K562 (cell line): Measurements from ENCODE around the gene FBXW9. TPM values are rescaled to one million over a fixed set of nuclear protein-coding genes. Genes with fewer than 3 reads are reported as not detected.
A peak's percentile ranks its signal among the peaks of the same experiment; 100 is the strongest.

Source experiments
- DMBX1 ChIP-seq: fragments of 250-450 bp; sonication (Bioruptor Pico); IDR thresholded peaks from 2 replicates; pipeline ENCODE4 v1.8.0; 2022; ENCODE audit warnings: inconsistent platforms, mild to moderate bottlenecking, moderate library complexity, borderline replicate concordance
- EGR1 ChIP-seq: fragments of 450-650 bp; conservative IDR thresholded peaks from 2 replicates; pipeline ENCODE4 v1.6.1; 2017; ENCODE audit warnings: mild to moderate bottlenecking
- GATA2 ChIP-seq: sonication (generic); formaldehyde crosslinking; IDR thresholded peaks from 2 replicates; pipeline ENCODE4 v1.4.0; 2020; ENCODE audit warnings: mild to moderate bottlenecking, missing genetic modification reagents
- KDM1A ChIP-seq, 2 experiments: fragments of 450-650 bp; IDR thresholded peaks; 2 replicates each; pipeline ENCODE4 v1.6.1; 2016; ENCODE audit warnings: mild to moderate bottlenecking in 2 of 2
- KDM5B ChIP-seq: fragments of 200-600 bp; sonication (generic); IDR thresholded peaks from 2 replicates; pipeline ENCODE4 v1.6.1; 2012; ENCODE audit warnings: low read depth, mild to moderate bottlenecking, moderate library complexity, low read length, control low read depth, inconsistent platforms; ENCODE audit not compliant: insufficient replicate concordance
- MAFG ChIP-seq: fragments of 450-650 bp; conservative IDR thresholded peaks from 2 replicates; pipeline ENCODE4 v1.6.1; 2016; ENCODE audit warnings: missing genetic modification characterization, missing compliant biosample characterization
- NONO ChIP-seq, 2 experiments: fragments of 200-400 bp in 1 of 2; fragments of 450-650 bp in 1 of 2; formaldehyde crosslinking in 1 of 2; IDR thresholded peaks; 2 replicates each; pipeline ENCODE4 v1.6.1; 2017; ENCODE audit warnings: low read depth in 2 of 2, mild to moderate bottlenecking in 2 of 2, moderate library complexity in 2 of 2, low read length in 1 of 2
- NR2C1 ChIP-seq, 2 experiments: fragments of 450-650 bp; IDR thresholded peaks; 2 replicates each; pipeline ENCODE4 v1.6.1; 2017; ENCODE audit warnings: mild to moderate bottlenecking in 2 of 2, antibody characterized with exemption in 1 of 2, inconsistent platforms in 1 of 2, missing compliant biosample characterization in 1 of 2, missing genetic modification characterization in 1 of 2
- PCBP1 ChIP-seq: fragments of 200-400 bp; formaldehyde crosslinking; IDR thresholded peaks from 2 replicates; pipeline ENCODE4 v1.6.1; 2018; ENCODE audit warnings: mild to moderate bottlenecking, low read depth, low read length; ENCODE audit not compliant: poor library complexity, severe bottlenecking
- ZC3H11A ChIP-seq: IDR thresholded peaks from 2 replicates; pipeline ENCODE4 v1.6.1; 2012; ENCODE audit warnings: low read depth, low read length, improper control_type of control experiment
- polyA plus RNA-seq, 8 experiments: library from polyadenylated mRNA; depleted of rRNA in 4 of 8; stranded (reverse) in 5 of 8; unstranded in 3 of 8; fragments of >200 nt; fragmentation: Nextera tagmentation in 2 of 8; fragmentation: Illumina TruSeq in 1 of 8; extraction: Ambion mirVana in 2 of 8; extraction: Trizol in 1 of 8; gene quantifications; 2 replicates each; pipeline versions ENCODE4 v1.2.1 to v1.2.3, GENCODE V29; 2011 to 2014; ENCODE audit warnings: inconsistent platforms in 1 of 8, missing spikeins in 1 of 8
- total RNA-seq, 7 experiments: library from RNA; depleted of rRNA in 6 of 7; stranded (reverse); fragments of >200 nt in 6 of 7; fragmentation: Illumina TruSeq in 2 of 7; extraction: Trizol in 2 of 7; gene quantifications; 2 replicates each; pipeline versions ENCODE4 v1.2.1 to v1.2.3, GENCODE V29; 2011 to 2021; ENCODE audit warnings: low replicate concordance in 1 of 7
- TF ChIP-seq, protein P1 (sequence below): fragments of 450-650 bp; IDR thresholded peaks from 2 replicates; pipeline ENCODE4 v1.7.1; 2018; ENCODE audit warnings: mild to moderate bottlenecking, low read depth; ENCODE audit not compliant: partially characterized antibody
- TF ChIP-seq, protein P2 (sequence below): sonication (generic); formaldehyde crosslinking; IDR thresholded peaks from 2 replicates; pipeline ENCODE4 v1.8.1; 2023; ENCODE audit warnings: mild to moderate bottlenecking, missing genetic modification reagents, moderate library complexity
- TF ChIP-seq, protein P3 (sequence below): fragments of 250-450 bp; sonication (Bioruptor Pico); IDR thresholded peaks from 2 replicates; pipeline ENCODE4 v1.5.0; 2022; ENCODE audit warnings: mild to moderate bottlenecking
- TF ChIP-seq, protein P4 (sequence below): fragments of 250-450 bp; sonication (Bioruptor Pico); IDR thresholded peaks from 2 replicates; pipeline ENCODE4 v1.5.0; 2020; ENCODE audit warnings: mild to moderate bottlenecking
- TF ChIP-seq, protein P5 (sequence below): sonication (generic); formaldehyde crosslinking; IDR thresholded peaks from 2 replicates; pipeline ENCODE4 v1.4.0; 2020; ENCODE audit warnings: mild to moderate bottlenecking, missing genetic modification reagents

The FBXW9 gene
- total and polyA plus RNA-seq, 9 of the 15 experiments (the other 6 are each of a cell fraction or from before 2014, with no cell fraction given), result 0.23 to 21.7 (median 6.2) TPM

DNA sequence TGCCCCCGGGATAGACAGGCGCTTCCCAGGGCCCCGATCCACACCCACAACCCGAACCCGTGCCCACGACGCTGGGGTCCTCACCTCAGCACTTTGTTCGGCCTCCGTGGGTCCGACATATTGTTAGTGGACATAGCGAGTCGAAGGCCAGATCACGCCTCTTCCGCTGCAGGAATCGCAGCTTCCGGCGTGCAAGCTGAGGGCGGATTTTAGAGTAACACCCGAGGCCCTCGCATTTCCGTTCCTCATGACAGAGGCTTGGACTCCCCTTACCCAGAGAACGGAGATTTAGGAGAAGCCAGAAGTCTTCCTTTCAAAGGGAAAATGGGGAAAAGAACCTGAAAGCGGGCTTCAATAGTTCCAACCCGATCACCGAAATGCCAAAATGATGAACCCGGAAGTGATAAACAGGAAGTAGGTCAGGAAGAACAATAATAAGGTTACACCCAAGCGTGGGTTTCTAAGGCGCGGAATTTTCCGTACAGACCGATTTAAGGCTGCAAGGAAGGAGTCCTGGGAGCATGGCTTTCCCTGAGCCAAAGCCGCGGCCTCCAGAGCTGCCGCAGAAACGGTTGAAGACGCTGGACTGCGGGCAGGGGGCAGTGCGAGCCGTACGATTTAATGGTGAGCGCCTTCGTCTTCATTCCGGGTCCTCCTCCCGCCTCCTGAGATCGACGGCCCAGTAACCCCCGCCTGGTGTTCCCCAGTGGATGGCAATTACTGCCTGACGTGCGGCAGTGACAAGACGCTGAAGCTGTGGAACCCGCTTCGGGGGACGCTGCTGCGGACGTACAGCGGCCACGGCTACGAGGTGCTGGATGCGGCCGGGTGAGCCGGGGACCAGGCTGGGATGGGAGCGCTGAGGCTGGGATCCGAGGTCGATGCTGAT is 26.9 kb downstream of the FBXW9 start (continued):
- TF ChIP-seq, protein P1, sequence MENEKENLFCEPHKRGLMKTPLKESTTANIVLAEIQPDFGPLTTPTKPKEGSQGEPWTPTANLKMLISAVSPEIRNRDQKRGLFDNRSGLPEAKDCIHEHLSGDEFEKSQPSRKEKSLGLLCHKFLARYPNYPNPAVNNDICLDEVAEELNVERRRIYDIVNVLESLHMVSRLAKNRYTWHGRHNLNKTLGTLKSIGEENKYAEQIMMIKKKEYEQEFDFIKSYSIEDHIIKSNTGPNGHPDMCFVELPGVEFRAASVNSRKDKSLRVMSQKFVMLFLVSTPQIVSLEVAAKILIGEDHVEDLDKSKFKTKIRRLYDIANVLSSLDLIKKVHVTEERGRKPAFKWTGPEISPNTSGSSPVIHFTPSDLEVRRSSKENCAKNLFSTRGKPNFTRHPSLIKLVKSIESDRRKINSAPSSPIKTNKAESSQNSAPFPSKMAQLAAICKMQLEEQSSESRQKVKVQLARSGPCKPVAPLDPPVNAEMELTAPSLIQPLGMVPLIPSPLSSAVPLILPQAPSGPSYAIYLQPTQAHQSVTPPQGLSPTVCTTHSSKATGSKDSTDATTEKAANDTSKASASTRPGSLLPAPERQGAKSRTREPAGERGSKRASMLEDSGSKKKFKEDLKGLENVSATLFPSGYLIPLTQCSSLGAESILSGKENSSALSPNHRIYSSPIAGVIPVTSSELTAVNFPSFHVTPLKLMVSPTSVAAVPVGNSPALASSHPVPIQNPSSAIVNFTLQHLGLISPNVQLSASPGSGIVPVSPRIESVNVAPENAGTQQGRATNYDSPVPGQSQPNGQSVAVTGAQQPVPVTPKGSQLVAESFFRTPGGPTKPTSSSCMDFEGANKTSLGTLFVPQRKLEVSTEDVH, result peak; percentile 100
- TF ChIP-seq GATA2 (CRISPR knock-in tag) (no peak), PCBP1 (no peak), KDM1A (IDR thresholded peaks at IDR 0.05) (no peak), EGR1 (peak; percentile 76), MAFG (no peak), ZC3H11A (no peak), DMBX1 (0 out of 2 replicates have a peak, but pooled peaks have one; percentile 23), KDM5B (peak; percentile 52), NR2C1 (IDR thresholded peaks at IDR 0.05) (peak; percentile 99), NR2C1 (tag; IDR thresholded peaks at IDR 0.05) (peak; percentile 99), NONO (IDR thresholded peaks at IDR 0.05; ENCODE audit: low read depth in 2 of 2, low read length in 1 of 2) (0 out of 4 replicates have a peak, but pooled peaks of 1 of the 2 experiments have one; percentile 41)
- TF ChIP-seq, protein P2, sequence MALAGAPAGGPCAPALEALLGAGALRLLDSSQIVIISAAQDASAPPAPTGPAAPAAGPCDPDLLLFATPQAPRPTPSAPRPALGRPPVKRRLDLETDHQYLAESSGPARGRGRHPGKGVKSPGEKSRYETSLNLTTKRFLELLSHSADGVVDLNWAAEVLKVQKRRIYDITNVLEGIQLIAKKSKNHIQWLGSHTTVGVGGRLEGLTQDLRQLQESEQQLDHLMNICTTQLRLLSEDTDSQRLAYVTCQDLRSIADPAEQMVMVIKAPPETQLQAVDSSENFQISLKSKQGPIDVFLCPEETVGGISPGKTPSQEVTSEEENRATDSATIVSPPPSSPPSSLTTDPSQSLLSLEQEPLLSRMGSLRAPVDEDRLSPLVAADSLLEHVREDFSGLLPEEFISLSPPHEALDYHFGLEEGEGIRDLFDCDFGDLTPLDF (CRISPR knock-in tag), result peak; percentile 20; the same call in 1 of the 2 replicates
- TF ChIP-seq, protein P3, sequence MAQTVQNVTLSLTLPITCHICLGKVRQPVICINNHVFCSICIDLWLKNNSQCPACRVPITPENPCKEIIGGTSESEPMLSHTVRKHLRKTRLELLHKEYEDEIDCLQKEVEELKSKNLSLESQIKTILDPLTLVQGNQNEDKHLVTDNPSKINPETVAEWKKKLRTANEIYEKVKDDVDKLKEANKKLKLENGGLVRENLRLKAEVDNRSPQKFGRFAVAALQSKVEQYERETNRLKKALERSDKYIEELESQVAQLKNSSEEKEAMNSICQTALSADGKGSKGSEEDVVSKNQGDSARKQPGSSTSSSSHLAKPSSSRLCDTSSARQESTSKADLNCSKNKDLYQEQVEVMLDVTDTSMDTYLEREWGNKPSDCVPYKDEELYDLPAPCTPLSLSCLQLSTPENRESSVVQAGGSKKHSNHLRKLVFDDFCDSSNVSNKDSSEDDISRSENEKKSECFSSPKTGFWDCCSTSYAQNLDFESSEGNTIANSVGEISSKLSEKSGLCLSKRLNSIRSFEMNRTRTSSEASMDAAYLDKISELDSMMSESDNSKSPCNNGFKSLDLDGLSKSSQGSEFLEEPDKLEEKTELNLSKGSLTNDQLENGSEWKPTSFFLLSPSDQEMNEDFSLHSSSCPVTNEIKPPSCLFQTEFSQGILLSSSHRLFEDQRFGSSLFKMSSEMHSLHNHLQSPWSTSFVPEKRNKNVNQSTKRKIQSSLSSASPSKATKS (CRISPR knock-in tag), result 0 out of 2 replicates have a peak, but pooled peaks have one; percentile 6
- TF ChIP-seq, protein P4, sequence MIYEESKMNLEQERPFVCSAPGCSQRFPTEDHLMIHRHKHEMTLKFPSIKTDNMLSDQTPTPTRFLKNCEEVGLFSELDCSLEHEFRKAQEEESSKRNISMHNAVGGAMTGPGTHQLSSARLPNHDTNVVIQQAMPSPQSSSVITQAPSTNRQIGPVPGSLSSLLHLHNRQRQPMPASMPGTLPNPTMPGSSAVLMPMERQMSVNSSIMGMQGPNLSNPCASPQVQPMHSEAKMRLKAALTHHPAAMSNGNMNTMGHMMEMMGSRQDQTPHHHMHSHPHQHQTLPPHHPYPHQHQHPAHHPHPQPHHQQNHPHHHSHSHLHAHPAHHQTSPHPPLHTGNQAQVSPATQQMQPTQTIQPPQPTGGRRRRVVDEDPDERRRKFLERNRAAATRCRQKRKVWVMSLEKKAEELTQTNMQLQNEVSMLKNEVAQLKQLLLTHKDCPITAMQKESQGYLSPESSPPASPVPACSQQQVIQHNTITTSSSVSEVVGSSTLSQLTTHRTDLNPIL, result no peak
- TF ChIP-seq, protein P5, sequence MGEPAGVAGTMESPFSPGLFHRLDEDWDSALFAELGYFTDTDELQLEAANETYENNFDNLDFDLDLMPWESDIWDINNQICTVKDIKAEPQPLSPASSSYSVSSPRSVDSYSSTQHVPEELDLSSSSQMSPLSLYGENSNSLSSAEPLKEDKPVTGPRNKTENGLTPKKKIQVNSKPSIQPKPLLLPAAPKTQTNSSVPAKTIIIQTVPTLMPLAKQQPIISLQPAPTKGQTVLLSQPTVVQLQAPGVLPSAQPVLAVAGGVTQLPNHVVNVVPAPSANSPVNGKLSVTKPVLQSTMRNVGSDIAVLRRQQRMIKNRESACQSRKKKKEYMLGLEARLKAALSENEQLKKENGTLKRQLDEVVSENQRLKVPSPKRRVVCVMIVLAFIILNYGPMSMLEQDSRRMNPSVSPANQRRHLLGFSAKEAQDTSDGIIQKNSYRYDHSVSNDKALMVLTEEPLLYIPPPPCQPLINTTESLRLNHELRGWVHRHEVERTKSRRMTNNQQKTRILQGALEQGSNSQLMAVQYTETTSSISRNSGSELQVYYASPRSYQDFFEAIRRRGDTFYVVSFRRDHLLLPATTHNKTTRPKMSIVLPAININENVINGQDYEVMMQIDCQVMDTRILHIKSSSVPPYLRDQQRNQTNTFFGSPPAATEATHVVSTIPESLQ (CRISPR knock-in tag), result peak; percentile 51; the same call in 1 of the 2 replicates
